Lower leg skin (tissue), 3 donors: ENCODE data around the gene KCNQ1OT1.

Experiments used
- CTCF ChIP-seq, 3 donors: fragments of 450-650 bp; IDR thresholded peaks; one replicate each; pipeline ENCODE4 v1.5.1; 2016; ENCODE audit warnings: antibody characterized with exemption in 3 of 3, mild to moderate bottlenecking in 3 of 3, moderate library complexity in 2 of 3
- POLR2A ChIP-seq, 2 donors: fragments of 450-650 bp; IDR thresholded peaks; one replicate each; pipeline ENCODE4 v1.6.1; 2016 to 2017; ENCODE audit warnings: antibody characterized with exemption in 2 of 2, mild to moderate bottlenecking in 1 of 2, moderate library complexity in 1 of 2

GRCh38 chr11:2579315-2580060 is 120.3 kb downstream of the KCNQ1OT1 start:
- TF ChIP-seq CTCF (IDR thresholded peaks at IDR 0.05) (no peak), POLR2A (IDR thresholded peaks at IDR 0.05) (no peak)
